LNCaP clone FGC (cell line): ENCODE measurements around the gene PSMA3.

Experiments used
- DNase-seq: peaks from one replicate; pipeline ENCODE4 v3.0.0-alpha.2; 2011; ENCODE audit warnings: low read depth
- H3K4me3 ChIP-seq: 2 replicates; pipeline ENCODE4 v1.5.1; 2011; ENCODE audit warnings: mild to moderate bottlenecking, low read depth, low read length, control low read depth
- TF ChIP-seq, protein P1 (sequence below): IDR thresholded peaks from 2 replicates; pipeline ENCODE4 v1.5.1; 2012; ENCODE audit warnings: mild to moderate bottlenecking; ENCODE audit not compliant: control insufficient read depth, insufficient read depth; ENCODE audit errors: extremely low read depth

PSMA3 gene

GRCh38 chr14:58244556-58245387, at the start of gene PSMA3:
Gene PSMA3, plus strand, starts transcription at chr14:58244843. Its CDS starts 78 bp downstream, at chr14:58244921.
- H3K4me3 ChIP-seq = peak within 1 kb of the TSS; percentile 98
- TF ChIP-seq, protein P1, sequence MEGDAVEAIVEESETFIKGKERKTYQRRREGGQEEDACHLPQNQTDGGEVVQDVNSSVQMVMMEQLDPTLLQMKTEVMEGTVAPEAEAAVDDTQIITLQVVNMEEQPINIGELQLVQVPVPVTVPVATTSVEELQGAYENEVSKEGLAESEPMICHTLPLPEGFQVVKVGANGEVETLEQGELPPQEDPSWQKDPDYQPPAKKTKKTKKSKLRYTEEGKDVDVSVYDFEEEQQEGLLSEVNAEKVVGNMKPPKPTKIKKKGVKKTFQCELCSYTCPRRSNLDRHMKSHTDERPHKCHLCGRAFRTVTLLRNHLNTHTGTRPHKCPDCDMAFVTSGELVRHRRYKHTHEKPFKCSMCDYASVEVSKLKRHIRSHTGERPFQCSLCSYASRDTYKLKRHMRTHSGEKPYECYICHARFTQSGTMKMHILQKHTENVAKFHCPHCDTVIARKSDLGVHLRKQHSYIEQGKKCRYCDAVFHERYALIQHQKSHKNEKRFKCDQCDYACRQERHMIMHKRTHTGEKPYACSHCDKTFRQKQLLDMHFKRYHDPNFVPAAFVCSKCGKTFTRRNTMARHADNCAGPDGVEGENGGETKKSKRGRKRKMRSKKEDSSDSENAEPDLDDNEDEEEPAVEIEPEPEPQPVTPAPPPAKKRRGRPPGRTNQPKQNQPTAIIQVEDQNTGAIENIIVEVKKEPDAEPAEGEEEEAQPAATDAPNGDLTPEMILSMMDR = no peak
- peak; percentile 90 for DNase-seq

DNA sequence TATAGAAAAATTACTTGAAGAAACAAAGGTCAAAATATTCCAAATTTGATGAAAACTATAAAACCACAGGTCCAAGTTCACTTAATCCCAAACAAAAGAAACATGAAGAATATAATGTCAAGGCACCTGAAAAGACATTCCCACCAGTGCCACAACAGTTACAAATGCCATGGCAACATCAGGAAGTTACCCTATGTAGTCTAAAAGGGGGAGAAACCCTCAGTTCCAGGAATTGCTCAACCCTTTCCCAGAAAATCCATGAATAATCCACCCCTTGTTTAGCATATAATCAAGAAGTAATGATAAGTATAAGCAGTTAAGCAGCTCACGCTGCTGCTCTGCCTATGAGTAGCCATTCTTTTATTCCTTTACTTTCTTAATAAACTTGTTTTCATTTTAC, 48.4 kb upstream of the PSMA3 start:
- TF ChIP-seq, protein P1 = no peak
- no peak for DNase-seq
- no peak overlapping the region for H3K4me3 ChIP-seq

DNA sequence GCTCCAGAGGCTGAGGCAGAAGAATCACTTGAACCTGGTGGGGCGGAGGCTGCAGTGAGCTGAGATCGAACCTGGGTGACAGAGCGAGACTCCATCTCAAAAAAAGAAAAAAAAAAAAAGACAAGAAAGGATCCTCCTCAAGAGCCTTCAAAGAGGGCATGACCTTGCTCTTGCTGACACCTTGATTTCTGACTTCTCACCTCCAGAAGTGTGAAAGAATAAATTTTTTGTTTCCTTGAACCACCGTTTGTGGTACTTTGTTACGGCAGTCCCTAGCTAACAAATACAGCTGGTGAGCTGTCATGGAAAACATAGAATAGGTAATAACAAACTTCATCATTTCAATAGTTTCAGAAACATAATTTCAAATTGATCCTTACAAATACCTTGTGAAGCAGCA, 46.6 kb upstream of the PSMA3 start:
- no peak for DNase-seq
- TF ChIP-seq, protein P1 = no peak
- H3K4me3 ChIP-seq = no peak overlapping the region

DNA sequence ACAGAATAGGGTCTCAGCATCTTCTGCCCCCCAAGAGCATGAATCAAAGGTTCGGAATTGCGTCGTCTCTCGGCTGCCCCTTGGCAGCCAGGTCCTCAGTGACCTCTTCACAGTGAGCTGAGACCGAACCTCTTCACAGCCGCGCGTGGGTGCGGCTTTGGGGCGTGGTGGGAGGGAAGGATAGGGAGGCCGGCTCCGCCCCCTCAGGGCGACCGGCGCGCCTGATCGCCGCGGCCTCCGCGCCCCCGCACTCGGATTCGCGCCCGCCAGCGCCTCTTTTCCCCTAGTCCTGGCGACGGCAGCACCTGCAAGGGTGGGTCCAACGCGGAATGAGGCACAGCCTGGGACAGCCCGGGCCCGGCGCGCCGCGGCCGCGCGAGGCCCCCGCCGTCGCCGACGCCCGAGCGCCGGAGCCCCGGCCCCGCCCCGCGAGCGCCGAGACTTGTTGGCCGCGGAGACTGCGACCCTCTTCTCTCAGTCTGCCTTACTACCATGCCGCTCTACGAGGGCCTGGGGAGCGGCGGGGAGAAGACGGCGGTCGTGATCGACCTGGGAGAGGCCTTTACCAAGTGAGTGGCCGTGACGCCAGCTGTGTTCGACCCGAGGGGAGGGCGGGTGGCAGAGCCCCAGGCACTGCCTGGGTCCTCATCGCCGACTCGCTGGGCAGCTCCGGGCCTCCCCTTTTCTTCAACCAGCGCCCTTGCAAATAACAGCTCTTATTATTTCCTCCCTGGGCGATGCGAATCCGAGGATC, 44.7 kb upstream of the PSMA3 start, which contains the start of gene ACTR10:
TSS of gene ACTR10 (plus strand) at position 424 of the 754 bp plus-strand sequence. CDS start at position 493, 69 bp downstream.
- H3K4me3 ChIP-seq = peak within 1 kb of the TSS; percentile 95
- DNase-seq = peak; percentile 23
- TF ChIP-seq, protein P1 = no peak

GRCh38 chr14:58200480-58200841, 44.2 kb upstream of the PSMA3 start:
- H3K4me3 ChIP-seq = peak overlapping the region; percentile 95
- DNase-seq = no peak
- TF ChIP-seq, protein P1 = no peak

GRCh38 chr14:58200846-58201245, 43.8 kb upstream of the PSMA3 start:
- TF ChIP-seq, protein P1 = no peak
- DNase-seq = no peak
- peak overlapping the region; percentile 95 for H3K4me3 ChIP-seq

DNA sequence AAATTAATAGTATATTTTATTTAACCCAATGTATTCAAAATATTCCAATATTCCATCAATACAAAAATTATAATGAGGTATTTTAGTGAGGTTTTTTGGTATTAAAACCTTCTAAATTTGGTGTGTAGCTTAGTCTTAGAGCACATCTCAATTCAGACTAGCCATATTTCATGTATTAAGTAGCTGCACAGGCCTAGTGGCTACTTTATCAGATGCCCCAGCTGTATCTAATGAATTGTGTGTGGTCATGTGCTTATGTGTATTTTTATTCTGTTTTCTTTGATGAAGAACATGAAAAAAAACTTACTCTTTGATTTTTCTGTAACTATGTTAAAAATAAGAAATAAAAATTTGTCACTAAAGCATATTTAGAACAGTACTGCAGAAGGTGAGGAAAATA, 31.5 kb upstream of the PSMA3 start:
- H3K4me3 ChIP-seq = no peak overlapping the region
- no peak for DNase-seq
- TF ChIP-seq, protein P1 = no peak
